Measurements from ENCODE around the gene ANKDD1A. TPM values are rescaled to one million over a fixed set of nuclear protein-coding genes. Genes with fewer than 3 reads are reported as not detected.

The ANKDD1A gene
- total RNA-seq = 4.6 and 5.7 TPM in 2 replicates
- long read RNA-seq, partial matches to known transcripts = 1 of 19 reads
- long read RNA-seq, other reads (novel, unspliced or antisense) = 18 of 19 reads

DNA sequence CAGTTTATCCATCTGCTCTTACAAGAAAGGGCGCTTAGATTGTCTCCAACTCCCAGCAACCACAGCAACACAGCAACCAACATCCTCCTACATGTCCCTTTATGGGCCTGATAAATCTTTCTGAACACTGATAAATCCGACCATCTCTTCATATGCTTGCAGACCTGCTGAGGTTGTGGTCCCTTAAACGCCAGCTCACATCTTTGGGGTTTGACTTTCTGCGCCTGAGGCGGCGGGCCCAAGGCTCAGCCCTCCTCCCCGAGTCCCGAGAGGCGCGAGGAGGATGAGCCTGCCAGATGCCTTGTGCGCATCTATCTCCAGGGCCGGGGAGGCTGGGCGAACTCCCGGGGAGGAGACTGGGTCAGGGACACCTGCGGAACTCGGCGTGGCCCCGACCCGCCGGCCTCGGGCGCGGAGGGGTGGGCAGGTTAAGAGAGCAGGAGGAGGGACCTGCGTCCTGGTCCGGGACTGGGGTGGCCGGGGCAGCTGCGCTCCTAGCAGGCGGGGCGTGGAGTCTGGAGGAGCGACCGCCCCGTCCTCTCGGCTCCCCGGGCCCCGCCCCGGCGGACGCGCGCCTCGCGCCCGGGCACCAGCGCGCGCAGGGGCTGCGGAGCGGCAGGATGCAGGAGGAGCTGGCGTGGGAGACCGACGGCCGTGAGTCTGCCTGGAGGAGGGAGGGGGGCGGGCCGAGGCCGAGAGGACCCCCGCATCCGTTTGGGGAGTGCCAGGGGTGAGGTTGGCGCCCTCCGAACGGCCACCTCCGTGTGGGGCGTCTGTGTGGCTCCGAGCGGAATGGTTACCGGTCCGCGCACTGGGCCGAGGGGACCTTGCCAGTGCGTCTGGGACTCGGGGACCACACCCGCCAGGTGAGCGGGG lies at the start of gene ANKDD1A:
TSS of gene ANKDD1A (plus strand) at position 592 of the 876 bp plus-strand sequence. CDS start at position 621, 29 bp downstream.
- H3K36me3 Mint-ChIP-seq (ENCODE audit: unreplicated experiment) = no peaks in the 10 kb centered on the region
- TF ChIP-seq, protein P1, sequence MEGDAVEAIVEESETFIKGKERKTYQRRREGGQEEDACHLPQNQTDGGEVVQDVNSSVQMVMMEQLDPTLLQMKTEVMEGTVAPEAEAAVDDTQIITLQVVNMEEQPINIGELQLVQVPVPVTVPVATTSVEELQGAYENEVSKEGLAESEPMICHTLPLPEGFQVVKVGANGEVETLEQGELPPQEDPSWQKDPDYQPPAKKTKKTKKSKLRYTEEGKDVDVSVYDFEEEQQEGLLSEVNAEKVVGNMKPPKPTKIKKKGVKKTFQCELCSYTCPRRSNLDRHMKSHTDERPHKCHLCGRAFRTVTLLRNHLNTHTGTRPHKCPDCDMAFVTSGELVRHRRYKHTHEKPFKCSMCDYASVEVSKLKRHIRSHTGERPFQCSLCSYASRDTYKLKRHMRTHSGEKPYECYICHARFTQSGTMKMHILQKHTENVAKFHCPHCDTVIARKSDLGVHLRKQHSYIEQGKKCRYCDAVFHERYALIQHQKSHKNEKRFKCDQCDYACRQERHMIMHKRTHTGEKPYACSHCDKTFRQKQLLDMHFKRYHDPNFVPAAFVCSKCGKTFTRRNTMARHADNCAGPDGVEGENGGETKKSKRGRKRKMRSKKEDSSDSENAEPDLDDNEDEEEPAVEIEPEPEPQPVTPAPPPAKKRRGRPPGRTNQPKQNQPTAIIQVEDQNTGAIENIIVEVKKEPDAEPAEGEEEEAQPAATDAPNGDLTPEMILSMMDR (IDR thresholded peaks at IDR 0.05) = no peak
- DNase-seq (ENCODE audit: extremely low spot score, unreplicated experiment) = no peak
- peak within 1 kb of the TSS; percentile 75 for H3K4me3 Mint-ChIP-seq (ENCODE audit: unreplicated experiment)
- no peaks in the 10 kb centered on the region for H3K27me3 Mint-ChIP-seq (ENCODE audit: unreplicated experiment)
- H3K9me3 Mint-ChIP-seq (ENCODE audit: unreplicated experiment) = no peaks in the 10 kb centered on the region
- H3K27ac Mint-ChIP-seq (ENCODE audit: unreplicated experiment) = no peak within 1 kb of the TSS
- peaks cover 18% of the 10 kb centered on the region for H3K4me1 Mint-ChIP-seq (ENCODE audit: unreplicated experiment)

GRCh38 chr15:64861960-64862359 lies 49.7 kb upstream of the ANKDD1A start:
- Mint-ChIP-seq H3K4me3 (ENCODE audit: unreplicated experiment) (no peak overlapping the region), H3K36me3 (ENCODE audit: unreplicated experiment) (peaks cover 20% of the 10 kb centered on the region), H3K4me1 (ENCODE audit: unreplicated experiment) (peaks cover 52% of the 10 kb centered on the region), H3K27ac (ENCODE audit: unreplicated experiment) (peak overlapping the region; percentile 31), H3K27me3 (ENCODE audit: unreplicated experiment) (no peaks in the 10 kb centered on the region), H3K9me3 (ENCODE audit: unreplicated experiment) (no peaks in the 10 kb centered on the region)
- no peak for DNase-seq (ENCODE audit: extremely low spot score, unreplicated experiment)
- TF ChIP-seq, protein P1 (IDR thresholded peaks at IDR 0.05) = no peak

- no peaks in the 10 kb centered on the region for H3K9me3 Mint-ChIP-seq (ENCODE audit: unreplicated experiment)
- H3K36me3 Mint-ChIP-seq (ENCODE audit: unreplicated experiment) = peaks cover 20% of the 10 kb centered on the region
- peak overlapping the region; percentile 15 for H3K27ac Mint-ChIP-seq (ENCODE audit: unreplicated experiment)
- TF ChIP-seq, protein P1 (IDR thresholded peaks at IDR 0.05) = no peak
- DNase-seq (ENCODE audit: extremely low spot score, unreplicated experiment) = no peak
- peaks cover 51% of the 10 kb centered on the region for H3K4me1 Mint-ChIP-seq (ENCODE audit: unreplicated experiment)
- H3K27me3 Mint-ChIP-seq (ENCODE audit: unreplicated experiment) = no peaks in the 10 kb centered on the region
- H3K4me3 Mint-ChIP-seq (ENCODE audit: unreplicated experiment) = no peak overlapping the region
Observed at GRCh38 chr15:64862408-64862807, 49.3 kb upstream of the ANKDD1A start.

- Mint-ChIP-seq H3K4me1 (ENCODE audit: unreplicated experiment) (peaks cover 36% of the 10 kb centered on the region), H3K4me3 (ENCODE audit: unreplicated experiment) (no peak overlapping the region), H3K9me3 (ENCODE audit: unreplicated experiment) (no peaks in the 10 kb centered on the region), H3K36me3 (ENCODE audit: unreplicated experiment) (peaks cover 18% of the 10 kb centered on the region), H3K27me3 (ENCODE audit: unreplicated experiment) (no peaks in the 10 kb centered on the region), H3K27ac (ENCODE audit: unreplicated experiment) (peak overlapping the region; percentile 61)
- TF ChIP-seq, protein P1 (IDR thresholded peaks at IDR 0.05) = no peak
- no peak for DNase-seq (ENCODE audit: extremely low spot score, unreplicated experiment)
Observed at GRCh38 chr15:64864068-64864467, 47.6 kb upstream of the ANKDD1A start.

Data from osteocyte (in vitro differentiated cells).